Panc1 (cell line): ENCODE measurements around the gene TNFSF13. TPM values are rescaled to one million over a fixed set of nuclear protein-coding genes. Genes with fewer than 3 reads are reported as not detected.

Experiments
- ATAC-seq: fragments of 200-7000 bp; cut with Tn5 transposase; 2 replicates; pipeline ENCODE4 v1.9.1; 2020; ENCODE audit warnings: mild to moderate bottlenecking, moderate library complexity
- BruUV-seq: library from RNA; stranded (reverse); fragments of 400-500 nt; replicated peaks from 2 replicates; lab custom pipeline; 2021; lab: Mats Ljungman, UMichigan
- CTCF ChIA-PET: fragments of 300-600 bp; sonication (Branson Sonifier 250); formaldehyde crosslinking; loops from one replicate; lab custom pipeline; 2022; ENCODE audit warnings: antibody characterized with exemption; lab: Charles Lee
- POLR2A ChIA-PET: fragments of 300-600 bp; sonication (Branson Sonifier 250); formaldehyde crosslinking; loops from one replicate; lab custom pipeline; 2022; ENCODE audit warnings: antibody characterized with exemption; lab: Charles Lee
- DNase-seq: peaks from one replicate; pipeline ENCODE4 v3.0.0-alpha.2; 2010; ENCODE audit warnings: low read depth, low spot score
- H3K27ac ChIP-seq: 2 replicates; pipeline ENCODE4 v1.5.1; 2011; ENCODE audit warnings: mild to moderate bottlenecking, low read length, inconsistent platforms
- H3K27me3 ChIP-seq: fragments of 200-500 bp; sonication (Bioruptor generic); 2 replicates; pipeline ENCODE4 v1.6.0; 2014; ENCODE audit warnings: low read length, inconsistent platforms; ENCODE audit not compliant: control insufficient read depth, insufficient read depth
- H3K36me3 ChIP-seq: fragments of 200-500 bp; sonication (Bioruptor generic); 2 replicates; pipeline ENCODE4 v1.5.1; 2014; ENCODE audit warnings: inconsistent platforms, mild to moderate bottlenecking, low read length, moderate library complexity; ENCODE audit not compliant: control insufficient read depth, insufficient read depth
- H3K4me1 ChIP-seq: 2 replicates; pipeline ENCODE4 v1.5.1; 2011; ENCODE audit warnings: inconsistent platforms, mild to moderate bottlenecking, low read length, moderate library complexity; ENCODE audit not compliant: control insufficient read depth, insufficient read depth
- H3K4me3 ChIP-seq, 2 experiments: 2 replicates each; pipeline ENCODE4 v1.5.1; 2011 to 2012; ENCODE audit warnings: low read depth in 2 of 2, low read length in 2 of 2, mild to moderate bottlenecking in 2 of 2, inconsistent platforms in 1 of 2, moderate library complexity in 1 of 2
- H3K9me3 ChIP-seq: fragments of 200-500 bp; sonication (Bioruptor generic); 2 replicates; pipeline ENCODE4 v1.5.1; 2014; ENCODE audit warnings: low read depth, mild to moderate bottlenecking, inconsistent platforms, low read length, moderate library complexity; ENCODE audit not compliant: control insufficient read depth, insufficient read depth
- POLR2AphosphoS5 ChIP-seq: IDR thresholded peaks from 2 replicates; pipeline ENCODE4 v1.6.1; 2012; ENCODE audit warnings: mild to moderate bottlenecking, low read depth, low read length, moderate library complexity
- SIN3A ChIP-seq: IDR thresholded peaks from 2 replicates; pipeline ENCODE4 v1.6.1; 2012; ENCODE audit warnings: low read depth, mild to moderate bottlenecking, low read length, moderate library complexity, borderline replicate concordance; ENCODE audit not compliant: insufficient read depth
- TCF7L2 ChIP-seq: IDR thresholded peaks from 2 replicates; pipeline ENCODE4 v1.6.1; 2011; ENCODE audit warnings: mild to moderate bottlenecking, low read depth, low read length, inconsistent platforms
- in situ Hi-C: cut with HindIII; loops from 2 replicates; pipeline ENCODE4 v1.10.0; 2016; ENCODE audit warnings: low sequenced_read_pairs, low pct_unique_long_range_greater_than_20kb
- intact Hi-C: fragments of 100-400 bp; cut with micrococcal nuclease; formaldehyde crosslinking; loops from one replicate; pipeline ENCODE4 v1.10.0; 2022; ENCODE audit not compliant: unreplicated experiment
- total RNA-seq: library from RNA; stranded (reverse); gene quantifications from one replicate; pipeline ENCODE4 v1.2.1, GENCODE V29; 2021; ENCODE audit not compliant: unreplicated experiment
- TF ChIP-seq, protein P1 (sequence below): fragments of 450-650 bp; IDR thresholded peaks from 2 replicates; pipeline ENCODE4 v1.5.1; 2017; ENCODE audit warnings: mild to moderate bottlenecking
- TF ChIP-seq, protein P2 (sequence below), 2 experiments: IDR thresholded peaks; 2 replicates each; pipeline ENCODE4 v1.6.1; 2011 to 2012; ENCODE audit warnings: low read depth in 2 of 2, control low read depth in 1 of 2, low read length in 1 of 2, mild to moderate bottlenecking in 1 of 2, moderate library complexity in 1 of 2; ENCODE audit not compliant: insufficient read depth in 1 of 2

TNFSF13 gene
- total RNA-seq, 1 experiment from 2014 or later = 2.3 TPM

DNA sequence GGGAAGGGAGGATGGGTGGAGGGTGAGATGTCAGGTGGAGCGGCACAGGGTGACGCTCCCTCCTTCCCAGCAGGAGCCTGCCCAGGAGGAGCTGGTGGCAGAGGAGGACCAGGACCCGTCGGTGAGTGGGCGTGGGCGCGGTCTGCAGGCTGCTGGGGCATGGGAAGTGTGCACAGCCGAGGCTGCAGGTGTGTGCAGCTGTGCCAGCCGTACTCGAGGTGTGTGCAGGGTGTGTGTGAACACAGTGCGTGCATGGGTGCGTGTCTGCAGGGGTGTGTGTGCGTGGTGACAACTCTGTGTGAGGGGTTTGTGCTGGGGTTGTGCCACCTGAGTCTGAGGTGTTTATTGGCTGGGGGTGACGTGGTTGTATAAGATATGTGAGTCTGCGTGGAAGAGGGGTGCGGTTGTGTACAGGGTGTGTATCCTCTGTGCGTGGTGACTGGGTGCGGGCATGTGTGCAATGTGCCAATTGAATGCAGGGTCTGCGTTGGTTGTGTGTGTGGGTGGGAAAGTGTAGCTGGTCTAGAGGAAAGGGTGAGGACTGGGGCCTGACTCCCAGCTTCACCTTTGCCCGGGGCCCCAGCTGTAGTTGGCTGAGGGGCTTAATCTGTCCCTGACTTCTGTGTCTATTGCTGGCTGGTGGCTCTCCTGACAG is 9.0 kb upstream of the TNFSF13 start:
- in situ Hi-C loops (no loop called here), intact Hi-C loops (no loop called here)
- DNase-seq = no peak
- BruUV-seq = no TSS peak
- ATAC-seq = peak; percentile 84
- Histone ChIP-seq H3K27ac (peak overlapping the region; percentile 7; the same call in 1 of the 2 replicates), H3K27me3 (no peaks in the 10 kb centered on the region), H3K4me3 (peak overlapping the region; percentile 50 to 67), H3K4me1 (peaks cover 5% of the 10 kb centered on the region; the same call in 1 of the 2 replicates), H3K9me3 (no peaks in the 10 kb centered on the region), H3K36me3 (no peaks in the 10 kb centered on the region)
- CTCF ChIA-PET = no interaction called here
- no peak for TF ChIP-seq POLR2AphosphoS5
- POLR2A ChIA-PET = no interaction called here

DNA sequence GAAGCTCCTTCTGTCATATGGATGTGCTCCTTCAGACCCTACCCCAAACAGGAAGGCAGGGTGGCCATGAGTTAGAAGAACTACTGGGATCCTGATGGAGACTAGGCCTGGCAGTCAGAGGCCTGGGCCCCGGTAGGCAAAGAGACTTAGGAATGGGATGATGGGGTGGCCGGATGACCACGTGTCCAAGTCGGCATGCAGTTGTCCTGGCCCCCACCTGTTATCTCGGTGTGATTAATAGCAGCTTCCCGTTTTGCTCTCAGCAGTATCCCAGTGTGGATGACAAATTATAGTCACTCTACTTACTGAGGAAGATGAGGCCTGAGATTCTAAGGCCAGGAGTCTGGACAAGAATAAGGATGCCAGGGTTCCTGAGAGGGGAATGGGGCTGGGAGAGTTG is 8.2 kb upstream of the TNFSF13 start:
- in situ Hi-C loops = no loop called here
- ChIA-PET POLR2A (no interaction called here), CTCF (no interaction called here)
- DNase-seq (no peak), ATAC-seq (no peak)
- no TSS peak for BruUV-seq
- Histone ChIP-seq H3K4me3 (no peak overlapping the region), H3K27ac (no peak overlapping the region), H3K36me3 (no peaks in the 10 kb centered on the region), H3K27me3 (no peaks in the 10 kb centered on the region), H3K9me3 (no peaks in the 10 kb centered on the region), H3K4me1 (peaks cover 5% of the 10 kb centered on the region; the same call in 1 of the 2 replicates)
- no peak for TF ChIP-seq TCF7L2
- TF ChIP-seq, protein P1, sequence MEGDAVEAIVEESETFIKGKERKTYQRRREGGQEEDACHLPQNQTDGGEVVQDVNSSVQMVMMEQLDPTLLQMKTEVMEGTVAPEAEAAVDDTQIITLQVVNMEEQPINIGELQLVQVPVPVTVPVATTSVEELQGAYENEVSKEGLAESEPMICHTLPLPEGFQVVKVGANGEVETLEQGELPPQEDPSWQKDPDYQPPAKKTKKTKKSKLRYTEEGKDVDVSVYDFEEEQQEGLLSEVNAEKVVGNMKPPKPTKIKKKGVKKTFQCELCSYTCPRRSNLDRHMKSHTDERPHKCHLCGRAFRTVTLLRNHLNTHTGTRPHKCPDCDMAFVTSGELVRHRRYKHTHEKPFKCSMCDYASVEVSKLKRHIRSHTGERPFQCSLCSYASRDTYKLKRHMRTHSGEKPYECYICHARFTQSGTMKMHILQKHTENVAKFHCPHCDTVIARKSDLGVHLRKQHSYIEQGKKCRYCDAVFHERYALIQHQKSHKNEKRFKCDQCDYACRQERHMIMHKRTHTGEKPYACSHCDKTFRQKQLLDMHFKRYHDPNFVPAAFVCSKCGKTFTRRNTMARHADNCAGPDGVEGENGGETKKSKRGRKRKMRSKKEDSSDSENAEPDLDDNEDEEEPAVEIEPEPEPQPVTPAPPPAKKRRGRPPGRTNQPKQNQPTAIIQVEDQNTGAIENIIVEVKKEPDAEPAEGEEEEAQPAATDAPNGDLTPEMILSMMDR = no peak
- TF ChIP-seq, protein P2, sequence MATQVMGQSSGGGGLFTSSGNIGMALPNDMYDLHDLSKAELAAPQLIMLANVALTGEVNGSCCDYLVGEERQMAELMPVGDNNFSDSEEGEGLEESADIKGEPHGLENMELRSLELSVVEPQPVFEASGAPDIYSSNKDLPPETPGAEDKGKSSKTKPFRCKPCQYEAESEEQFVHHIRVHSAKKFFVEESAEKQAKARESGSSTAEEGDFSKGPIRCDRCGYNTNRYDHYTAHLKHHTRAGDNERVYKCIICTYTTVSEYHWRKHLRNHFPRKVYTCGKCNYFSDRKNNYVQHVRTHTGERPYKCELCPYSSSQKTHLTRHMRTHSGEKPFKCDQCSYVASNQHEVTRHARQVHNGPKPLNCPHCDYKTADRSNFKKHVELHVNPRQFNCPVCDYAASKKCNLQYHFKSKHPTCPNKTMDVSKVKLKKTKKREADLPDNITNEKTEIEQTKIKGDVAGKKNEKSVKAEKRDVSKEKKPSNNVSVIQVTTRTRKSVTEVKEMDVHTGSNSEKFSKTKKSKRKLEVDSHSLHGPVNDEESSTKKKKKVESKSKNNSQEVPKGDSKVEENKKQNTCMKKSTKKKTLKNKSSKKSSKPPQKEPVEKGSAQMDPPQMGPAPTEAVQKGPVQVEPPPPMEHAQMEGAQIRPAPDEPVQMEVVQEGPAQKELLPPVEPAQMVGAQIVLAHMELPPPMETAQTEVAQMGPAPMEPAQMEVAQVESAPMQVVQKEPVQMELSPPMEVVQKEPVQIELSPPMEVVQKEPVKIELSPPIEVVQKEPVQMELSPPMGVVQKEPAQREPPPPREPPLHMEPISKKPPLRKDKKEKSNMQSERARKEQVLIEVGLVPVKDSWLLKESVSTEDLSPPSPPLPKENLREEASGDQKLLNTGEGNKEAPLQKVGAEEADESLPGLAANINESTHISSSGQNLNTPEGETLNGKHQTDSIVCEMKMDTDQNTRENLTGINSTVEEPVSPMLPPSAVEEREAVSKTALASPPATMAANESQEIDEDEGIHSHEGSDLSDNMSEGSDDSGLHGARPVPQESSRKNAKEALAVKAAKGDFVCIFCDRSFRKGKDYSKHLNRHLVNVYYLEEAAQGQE (IDR thresholded peaks at IDR 0.05; ENCODE audit: insufficient read depth in 1 of 2, low read depth in 2 of 2, low read length in 1 of 2) = no peak
- TF ChIP-seq SIN3A = no peak
- no peak for TF ChIP-seq POLR2AphosphoS5
- intact Hi-C loops = no loop called here

DNA sequence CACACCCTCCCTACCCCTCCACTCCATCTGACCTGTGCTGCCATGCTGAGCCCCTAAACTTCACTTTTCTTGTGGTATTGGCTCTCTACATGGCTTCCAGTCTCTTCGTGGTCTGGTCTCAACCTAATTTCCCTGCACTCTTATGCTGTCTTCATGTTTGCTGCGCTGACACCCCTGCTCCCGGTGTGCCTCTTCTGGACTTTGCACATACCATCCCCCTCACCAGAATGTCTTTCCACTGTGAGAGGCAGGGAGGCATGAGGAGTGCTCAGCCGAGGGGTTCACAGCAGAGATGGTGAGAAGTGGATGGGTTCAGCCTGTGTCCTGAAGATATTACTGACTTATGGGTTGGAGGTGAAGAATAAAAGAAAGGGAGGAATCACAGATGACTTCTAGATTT is 7.2 kb upstream of the TNFSF13 start:
- ATAC-seq = no peak
- no peak overlapping the region for H3K27ac ChIP-seq

More for the DNA sequence above, 7.2 kb upstream of the TNFSF13 start:
- TF ChIP-seq, protein P1 = no peak
- TF ChIP-seq TCF7L2 (no peak), SIN3A (no peak), POLR2AphosphoS5 (no peak)
- TF ChIP-seq, protein P2 (IDR thresholded peaks at IDR 0.05; ENCODE audit: insufficient read depth in 1 of 2, low read depth in 2 of 2, low read length in 1 of 2) = no peak
- no peaks in the 10 kb centered on the region for H3K27me3 ChIP-seq
- H3K9me3 ChIP-seq = no peaks in the 10 kb centered on the region
- DNase-seq = no peak
- peaks cover 5% of the 10 kb centered on the region; the same call in 1 of the 2 replicates for H3K4me1 ChIP-seq
- no TSS peak for BruUV-seq
- no peaks in the 10 kb centered on the region for H3K36me3 ChIP-seq
- intact Hi-C loops (no loop called here), in situ Hi-C loops (no loop called here)
- no peak overlapping the region for H3K4me3 ChIP-seq
- POLR2A ChIA-PET = no interaction called here
- CTCF ChIA-PET = no interaction called here
